HG02884 (cell line): ENCODE measurements around the gene HSD3B7.
"Not testable (repeated sequence)": the region's sequence is repeated elsewhere in the genome, so short reads cannot be mapped to it uniquely, and the experiment has no call there.

Experiments
- ATAC-seq: cut with Tn5 transposase; IDR thresholded peaks from one replicate; pipeline ENCODE4 v1.9.1; 2021; ENCODE audit warnings: mild to moderate bottlenecking, moderate library complexity; ENCODE audit not compliant: unreplicated experiment

Gene HSD3B7

DNA sequence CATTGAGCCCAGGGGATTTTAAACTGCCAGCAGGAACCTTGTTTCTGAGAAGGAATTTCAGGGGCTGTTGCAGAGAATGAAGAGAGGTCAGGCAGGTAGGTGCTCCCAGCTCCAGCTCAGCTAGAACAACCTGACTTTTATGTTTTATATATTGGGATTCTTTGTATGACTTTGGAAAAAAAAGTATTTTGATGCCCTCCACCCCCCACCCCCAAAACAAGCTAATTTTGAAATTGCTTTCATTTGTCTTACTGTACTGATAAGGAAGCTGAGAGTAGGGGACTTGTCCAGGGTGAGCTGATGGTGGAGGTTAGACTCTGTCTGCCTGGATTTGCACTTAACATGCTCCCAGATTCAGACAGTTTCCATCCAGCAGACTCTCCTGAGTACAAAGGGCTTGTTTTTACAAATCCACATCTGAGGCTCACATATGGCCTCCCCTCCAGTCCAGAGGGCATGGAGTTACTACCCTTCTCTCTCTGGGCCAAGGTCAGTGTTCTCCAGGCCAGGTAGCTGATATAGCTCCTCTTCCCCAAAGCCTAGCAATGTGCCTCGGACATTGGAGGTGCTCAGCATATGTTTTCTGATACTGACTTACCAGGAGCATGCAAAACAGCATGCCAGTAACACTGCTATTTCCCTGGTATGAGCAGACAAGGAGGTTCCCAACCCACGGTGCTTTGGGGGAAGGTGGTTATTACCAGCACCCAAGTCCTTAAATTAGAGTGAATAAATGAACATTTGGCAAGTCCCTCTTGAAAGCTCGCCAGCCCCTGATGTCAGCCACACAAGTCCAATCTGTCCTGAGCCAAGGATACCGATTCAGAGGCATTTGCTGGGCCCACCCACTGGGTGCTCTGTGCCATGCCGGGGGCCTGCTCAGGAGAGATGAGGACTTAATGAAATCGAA is 14.1 kb downstream of the HSD3B7 start:
- ATAC-seq = no peak

DNA sequence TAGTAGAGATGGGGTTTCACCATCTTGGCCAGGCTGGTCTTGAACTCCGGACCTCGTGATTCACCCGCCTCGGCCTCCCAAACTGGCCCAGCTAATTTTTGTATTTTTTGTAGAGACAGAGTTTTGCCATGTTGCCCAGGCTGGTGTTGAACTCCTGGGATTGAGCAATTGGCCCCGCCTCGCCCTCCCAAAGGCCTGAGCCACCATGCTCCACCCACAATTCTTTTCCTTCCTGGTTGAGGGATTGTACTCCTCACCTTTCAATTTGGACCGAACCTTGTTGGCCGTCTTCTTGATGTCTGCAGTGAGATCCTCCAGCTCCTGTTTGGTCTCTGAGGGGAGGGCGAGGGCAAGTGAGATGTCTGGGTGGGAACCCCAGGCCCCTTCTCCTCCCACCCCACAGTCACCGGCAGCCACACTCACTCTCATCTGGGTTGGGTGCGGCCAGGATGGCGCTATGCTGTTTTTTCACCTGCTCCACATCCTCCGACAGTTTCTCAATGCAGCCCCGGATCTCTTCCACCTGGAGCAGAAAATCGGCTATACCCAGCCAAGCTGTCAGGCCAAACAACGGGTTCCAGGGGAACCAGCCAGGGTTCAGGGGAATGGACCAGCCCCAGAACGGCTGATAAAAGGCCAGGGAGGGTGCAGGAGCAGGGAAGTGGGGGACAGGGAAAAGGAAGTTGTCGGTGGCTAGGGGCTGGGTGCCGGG is 15.8 kb downstream of the HSD3B7 start:
- no peak for ATAC-seq

GRCh38 chr16:31001507-31002249 is 16.7 kb downstream of the HSD3B7 start:
- ATAC-seq = no peak

GRCh38 chr16:31002250-31002700 is 17.3 kb downstream of the HSD3B7 start:
- no peak for ATAC-seq

- ATAC-seq = no peak
Measured at GRCh38 chr16:31002862-31003341, 17.9 kb downstream of the HSD3B7 start.

DNA sequence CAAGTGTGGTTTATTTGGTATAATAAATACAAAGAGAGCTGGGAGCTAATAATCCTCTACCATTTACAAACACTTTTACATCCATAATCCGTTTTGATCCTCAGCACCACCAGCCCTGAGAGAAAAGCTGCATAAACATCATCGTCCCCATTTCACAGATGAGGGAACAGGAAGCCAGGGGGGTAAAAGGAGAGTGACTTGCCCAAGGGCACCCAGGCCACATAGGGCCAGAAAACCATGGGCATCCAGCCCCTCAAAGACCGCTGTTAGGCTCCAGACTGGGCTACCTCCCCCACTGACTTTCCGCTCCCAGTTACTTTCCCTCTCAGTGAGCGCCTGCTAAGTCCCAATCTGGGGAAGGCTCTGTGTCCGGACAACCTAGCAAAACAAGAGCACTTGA is 18.7 kb downstream of the HSD3B7 start:
- no peak for ATAC-seq

DNA sequence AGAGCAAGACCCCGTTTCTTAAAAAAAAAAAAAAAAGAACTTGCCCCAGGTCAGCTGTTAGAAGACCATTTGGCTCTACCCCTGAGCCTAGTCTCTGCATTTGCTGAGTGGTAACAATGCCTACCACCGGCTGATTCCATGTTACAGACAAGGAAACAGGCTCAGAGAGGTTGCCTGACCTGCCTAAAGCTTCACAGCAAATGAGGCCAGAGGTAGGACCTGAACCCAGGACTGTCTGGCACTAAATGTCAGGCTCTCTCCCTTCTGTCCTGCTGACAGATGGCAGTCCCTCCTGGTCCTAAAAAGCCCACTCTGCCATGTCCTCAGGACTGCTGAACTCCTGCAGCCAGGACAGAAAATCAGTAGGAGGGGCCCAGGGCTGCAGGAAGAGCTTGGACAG is 19.7 kb downstream of the HSD3B7 start:
- no peak for ATAC-seq

DNA sequence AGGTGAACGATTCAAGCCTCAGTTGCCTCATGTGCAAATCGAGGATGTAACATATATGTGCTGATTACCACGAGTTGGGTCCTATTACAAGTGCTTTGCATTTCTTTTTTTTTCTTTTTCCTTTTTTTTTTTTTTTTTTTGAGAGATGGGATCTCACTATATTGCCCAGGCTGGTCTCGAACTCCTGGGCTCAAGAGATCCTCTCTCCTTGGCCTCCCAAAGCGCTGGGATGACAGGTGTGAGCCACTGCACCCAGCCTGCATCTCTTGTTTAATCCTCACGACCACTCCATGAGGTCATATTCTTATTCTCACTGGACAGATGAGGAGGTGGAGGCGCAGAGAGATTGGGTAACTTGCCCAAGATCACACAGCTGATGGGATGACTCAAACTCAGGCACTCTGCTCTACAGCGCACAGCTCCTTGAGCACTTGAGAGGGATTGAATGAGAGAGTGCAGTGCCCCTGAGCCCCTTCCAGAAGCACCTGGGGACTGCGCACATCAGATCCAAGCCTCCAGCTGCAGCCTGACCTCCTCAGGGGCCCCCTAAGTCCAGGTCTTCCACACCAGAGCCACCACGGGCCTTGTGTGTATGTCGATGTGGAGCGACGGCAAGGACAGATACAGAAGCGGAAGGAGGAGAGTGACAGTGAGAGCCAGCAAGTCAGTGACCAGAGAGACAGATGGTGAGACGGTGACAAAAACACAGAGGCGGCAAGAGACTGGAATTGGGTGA is 20.5 kb downstream of the HSD3B7 start:
- no peak for ATAC-seq

- no peak for ATAC-seq
Measured at GRCh38 chr16:31006086-31006385, 21.0 kb downstream of the HSD3B7 start.

DNA sequence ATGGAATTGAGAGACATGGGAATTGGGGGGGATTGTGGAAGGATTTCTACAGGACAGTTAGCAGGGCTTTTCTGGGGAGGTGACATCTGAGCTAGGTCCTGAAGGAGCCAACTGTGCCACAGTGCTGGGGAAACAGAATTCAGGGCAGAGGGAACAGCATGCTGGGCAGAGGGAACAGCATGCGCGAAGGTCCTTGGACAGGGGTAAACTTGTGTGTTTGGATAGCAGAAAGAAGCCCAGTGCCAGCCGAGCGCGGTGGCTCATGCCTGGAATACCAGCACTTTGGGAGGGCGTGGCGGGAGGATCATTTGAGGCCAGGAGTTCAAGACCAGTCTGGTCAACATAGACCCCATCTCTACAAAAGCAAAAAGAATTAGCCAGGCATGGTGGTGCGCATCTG is 21.6 kb downstream of the HSD3B7 start:
- ATAC-seq = no peak

DNA sequence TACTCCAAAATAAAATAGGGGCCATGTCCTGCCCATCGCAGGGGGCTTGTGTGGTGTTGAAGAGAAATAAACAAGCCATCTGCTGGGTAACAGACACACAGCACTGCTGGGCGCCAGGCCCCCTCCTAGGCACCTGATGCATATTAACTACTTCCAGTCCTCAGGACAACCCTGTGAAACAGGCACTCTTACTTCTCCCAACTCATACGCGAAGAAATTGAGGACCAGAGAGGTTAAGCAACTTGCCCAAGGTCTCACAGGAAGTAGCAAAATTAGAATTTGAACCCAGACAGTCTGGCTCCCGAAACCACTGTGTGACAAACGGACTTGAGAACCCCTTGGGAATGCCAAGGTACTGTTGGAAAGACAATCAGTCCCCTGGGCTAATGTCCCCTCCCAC is 22.7 kb downstream of the HSD3B7 start:
- no peak for ATAC-seq

DNA sequence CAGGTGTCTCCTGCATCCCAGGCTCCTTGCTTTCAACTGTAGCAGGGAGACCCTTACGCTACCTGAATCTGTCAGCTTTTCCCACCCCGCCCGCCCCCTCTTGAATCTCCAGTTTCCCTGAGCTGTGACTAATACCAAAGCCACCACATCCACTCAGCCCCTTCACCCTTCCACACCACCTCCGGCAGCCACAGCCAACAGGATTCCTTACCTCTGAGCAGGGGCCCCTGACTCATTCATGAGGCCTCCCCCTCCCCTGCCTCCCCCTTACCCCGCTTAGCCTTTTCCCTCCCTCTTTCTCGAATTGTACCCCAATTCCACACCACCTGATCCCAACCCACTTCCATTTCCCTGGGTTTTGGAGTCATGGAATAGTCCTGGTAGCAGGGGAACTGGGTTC is 23.1 kb downstream of the HSD3B7 start:
- ATAC-seq = no peak

- no peak for ATAC-seq
Measured at GRCh38 chr16:31008551-31008950, 23.5 kb downstream of the HSD3B7 start.

- no peak for ATAC-seq
Measured at GRCh38 chr16:31009120-31009519, 24.1 kb downstream of the HSD3B7 start.

- no peak for ATAC-seq
Measured at GRCh38 chr16:31009894-31010584, 25.0 kb downstream of the HSD3B7 start.

- ATAC-seq = no peak
Measured at GRCh38 chr16:31010585-31011325, 25.7 kb downstream of the HSD3B7 start, which contains the start of gene STX1B. TSS of gene STX1B (minus strand) at chr16:31010638. CDS start at chr16:31010396, 242 bp downstream.

- not testable (repeated sequence) for ATAC-seq
Measured at GRCh38 chr16:31011815-31012214, 26.8 kb downstream of the HSD3B7 start.

- not testable (repeated sequence) for ATAC-seq
Measured at GRCh38 chr16:31013292-31013691, 28.3 kb downstream of the HSD3B7 start.

GRCh38 chr16:31016018-31016417 is 31.0 kb downstream of the HSD3B7 start:
- ATAC-seq = no peak
